Middle frontal gyrus (tissue), 1 donor: ENCODE results near the gene APC2.

Experiments used
- DNase-seq: peaks from one replicate; pipeline ENCODE4 v3.0.0-alpha.2; 2015; ENCODE audit warnings: low spot score; ENCODE audit errors: extremely low spot score

The APC2 gene

DNA sequence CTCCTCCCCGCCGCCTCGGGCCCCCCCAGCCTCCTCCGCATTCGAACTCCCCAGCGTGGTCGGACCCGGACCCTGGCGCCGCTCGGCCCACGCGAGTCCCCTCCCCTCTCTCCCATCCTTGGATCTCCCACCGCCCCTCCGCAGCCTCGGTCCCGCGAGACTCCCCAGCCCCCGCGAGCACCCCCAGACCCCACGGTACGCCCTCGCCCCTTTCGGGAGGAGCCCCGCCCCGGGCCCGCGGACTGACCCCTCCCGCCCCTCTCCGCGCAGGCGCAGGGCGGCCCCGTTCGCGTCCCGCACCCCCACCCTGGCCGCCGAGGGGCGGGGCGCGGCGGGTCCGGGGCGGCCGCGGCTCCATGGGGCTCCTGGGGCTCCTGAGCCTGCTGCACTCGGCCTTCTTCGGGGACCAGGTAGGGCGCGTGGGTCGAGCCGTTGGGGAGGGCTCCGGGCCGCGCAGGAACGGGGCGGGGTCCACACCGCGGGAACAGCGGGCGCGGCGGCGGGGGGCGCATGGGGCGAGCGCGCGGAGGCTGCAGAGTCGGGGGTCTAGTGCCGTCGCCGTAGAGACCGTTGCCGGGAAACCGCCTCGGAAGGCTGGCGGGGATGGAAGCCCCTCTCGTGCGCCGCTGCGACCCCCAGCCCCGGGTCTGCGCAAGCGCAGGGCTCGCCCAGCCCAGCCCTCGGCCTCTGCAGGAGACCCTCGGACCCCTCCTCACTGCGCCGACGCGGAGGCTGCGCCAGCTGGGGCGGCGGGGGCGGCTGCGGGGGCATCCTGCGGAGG is 3.8 kb upstream of the APC2 start:
- no peak for DNase-seq

DNA sequence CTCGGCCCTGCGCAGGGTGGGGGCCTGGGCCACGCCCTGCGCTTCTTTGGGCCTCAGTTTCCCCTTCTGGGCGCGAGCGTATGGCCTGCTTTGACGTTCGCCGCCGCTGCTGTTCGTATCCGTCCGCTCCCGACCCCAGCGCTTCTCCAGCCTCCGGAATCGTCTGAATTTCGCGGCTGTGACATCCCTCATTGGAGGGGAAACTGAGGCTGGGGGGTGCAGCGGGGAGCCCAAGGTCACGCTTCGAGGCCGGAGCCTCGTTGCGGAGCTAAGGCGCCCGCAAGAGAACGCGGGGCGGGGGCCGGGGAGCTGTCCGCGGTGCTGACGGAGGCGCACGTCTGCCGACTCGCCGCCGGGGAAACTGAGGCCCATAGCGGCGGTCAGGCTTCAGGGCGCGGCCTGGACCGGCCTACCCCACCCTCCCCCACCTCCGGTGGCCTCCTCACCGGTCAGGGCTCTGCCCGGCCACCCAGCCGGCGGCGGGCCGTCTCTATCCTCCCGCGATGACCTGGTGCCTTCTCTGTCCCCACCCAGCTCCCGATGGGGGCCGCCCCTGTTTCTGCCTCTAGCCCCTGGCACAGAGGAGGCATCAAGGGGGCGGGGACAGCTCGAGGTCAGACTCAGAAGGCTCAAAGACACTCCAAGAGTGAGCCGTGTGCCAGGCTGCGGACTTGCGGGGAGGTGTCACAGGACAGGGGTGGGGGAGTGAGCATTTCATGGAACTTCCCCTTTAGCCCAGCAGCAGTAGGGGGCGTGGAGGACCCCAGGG is 3.0 kb upstream of the APC2 start:
- no peak for DNase-seq

DNA sequence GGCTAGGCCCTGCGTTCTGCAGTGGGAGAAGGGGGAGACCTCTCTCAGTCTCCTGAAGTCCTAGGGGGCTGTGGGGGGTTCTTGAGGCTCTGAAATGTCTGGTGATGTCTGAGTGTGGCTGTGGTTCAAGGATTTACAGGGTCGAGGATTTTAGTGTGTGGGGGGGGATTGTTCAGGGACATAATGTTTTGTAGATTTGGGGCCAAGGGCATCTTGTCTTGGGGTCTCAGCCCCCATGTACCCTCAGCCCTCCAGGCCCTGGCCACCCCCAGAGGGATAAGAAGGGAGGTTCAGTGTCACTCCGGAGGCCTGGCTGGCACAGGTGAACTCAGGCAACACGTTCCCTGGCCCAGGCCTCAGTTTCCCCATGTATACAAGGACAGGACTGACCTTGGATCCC is 2.4 kb upstream of the APC2 start:
- DNase-seq = no peak

DNA sequence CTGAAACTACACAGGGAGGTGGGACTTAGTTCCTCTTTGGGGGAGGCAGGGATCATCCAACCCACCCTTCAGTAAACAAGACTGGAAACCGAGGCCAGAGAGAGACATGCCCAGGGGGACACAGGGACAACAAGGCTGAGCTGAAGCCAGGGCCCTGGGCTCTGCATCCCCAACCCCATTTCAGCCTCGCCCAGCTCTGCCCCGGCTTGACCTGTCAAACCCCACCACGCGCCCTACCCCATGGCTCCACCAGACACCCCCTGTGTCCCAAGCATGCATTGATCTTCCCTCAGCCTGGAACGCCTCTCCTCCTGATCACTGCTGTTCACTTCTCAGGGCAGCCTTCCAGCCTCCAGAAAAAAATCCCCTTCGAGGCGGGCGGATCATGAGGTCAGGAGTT is 2.0 kb upstream of the APC2 start:
- DNase-seq = no peak

DNA sequence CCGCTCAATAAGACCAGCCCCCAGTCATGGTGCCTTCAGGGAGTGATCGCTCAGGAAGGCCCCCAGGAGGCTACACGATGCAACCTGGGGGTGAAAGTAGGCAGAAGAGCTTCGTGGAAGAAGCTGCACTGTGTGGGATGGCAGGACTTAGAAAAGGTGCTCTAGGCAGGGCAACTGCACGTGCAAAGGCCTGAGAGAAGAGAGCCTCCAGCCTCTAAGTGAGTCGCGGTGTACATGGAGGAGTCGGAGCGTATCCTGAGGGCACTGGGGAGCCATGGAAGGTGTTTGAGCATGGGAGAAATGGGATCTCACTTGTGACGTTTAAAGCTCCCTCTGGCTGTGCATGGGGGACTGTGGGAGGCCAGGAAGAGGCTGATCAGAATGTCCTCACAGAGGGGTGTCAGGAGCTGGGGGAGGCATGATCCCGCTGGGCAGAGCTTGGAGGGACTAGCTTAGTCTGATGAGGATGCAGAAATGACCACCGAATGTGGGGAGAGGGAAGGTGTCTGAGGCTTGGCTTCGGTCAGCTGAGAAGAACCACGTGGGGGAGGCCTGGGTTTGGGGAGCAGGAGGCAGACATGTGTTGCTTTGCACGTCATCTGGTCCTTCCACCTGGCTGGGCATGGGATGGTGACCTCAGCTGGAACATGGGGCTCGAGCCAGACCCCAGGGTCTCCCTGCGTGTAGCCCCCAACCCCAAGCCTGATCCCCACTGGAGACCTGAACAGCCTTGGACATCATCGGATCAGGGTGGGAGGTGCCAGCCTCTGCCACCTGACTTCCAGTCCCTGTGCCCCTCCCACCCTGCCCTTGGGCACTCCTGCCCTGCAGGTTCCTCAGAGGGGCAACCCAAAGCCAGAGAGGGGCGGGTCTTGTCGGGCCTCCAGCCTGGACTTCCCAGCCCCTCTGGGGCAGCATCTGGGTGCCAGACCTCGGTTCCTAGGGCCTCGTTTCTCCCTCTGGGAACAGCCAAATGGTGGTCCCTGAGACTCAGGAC is 1.1 kb downstream of the APC2 start:
- DNase-seq = no peak

DNA sequence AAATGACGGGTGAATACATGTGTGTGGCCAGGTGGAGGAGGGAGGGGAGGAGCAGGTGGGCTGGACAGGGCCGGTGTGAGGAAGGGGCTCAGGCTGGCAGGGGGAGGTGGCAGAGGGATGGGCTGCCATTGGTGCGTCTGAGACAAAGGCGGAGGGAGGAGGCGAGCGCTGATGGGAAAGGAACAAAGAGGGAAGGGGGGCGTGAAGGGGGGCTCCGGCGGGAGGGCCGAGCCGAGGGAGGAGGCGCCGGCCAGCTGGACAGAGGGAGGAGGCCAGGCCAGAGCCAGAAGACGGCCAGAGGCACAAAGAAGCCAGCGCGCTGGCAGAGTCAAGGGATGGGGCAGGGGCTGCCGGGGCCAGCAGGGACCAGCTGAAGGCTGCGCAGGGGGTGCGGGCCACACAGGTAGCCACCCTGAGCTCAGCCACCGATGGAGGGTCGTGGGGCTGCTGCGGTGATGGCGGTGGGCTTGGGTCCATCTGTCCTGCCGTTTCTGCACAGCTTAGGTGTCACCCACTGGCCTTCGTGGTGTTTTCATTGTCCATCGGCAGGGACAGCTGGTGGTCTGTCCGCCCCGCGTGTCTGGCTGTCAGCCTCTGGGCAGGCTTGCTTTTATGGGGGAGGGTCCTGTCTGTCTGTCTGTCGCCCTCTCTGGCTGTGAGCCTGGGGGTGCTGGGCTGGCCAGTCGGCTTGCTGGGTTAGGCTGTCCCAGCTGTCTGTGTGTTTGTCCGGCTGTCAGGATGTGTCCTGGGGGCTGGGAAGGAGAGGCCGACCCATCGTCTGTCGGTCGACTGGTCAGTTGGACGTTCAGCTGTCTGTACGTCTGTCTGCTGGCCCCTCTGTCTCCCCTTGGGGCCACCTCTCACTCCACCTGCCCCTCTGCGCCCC is 2.2 kb downstream of the APC2 start:
- DNase-seq = no peak

DNA sequence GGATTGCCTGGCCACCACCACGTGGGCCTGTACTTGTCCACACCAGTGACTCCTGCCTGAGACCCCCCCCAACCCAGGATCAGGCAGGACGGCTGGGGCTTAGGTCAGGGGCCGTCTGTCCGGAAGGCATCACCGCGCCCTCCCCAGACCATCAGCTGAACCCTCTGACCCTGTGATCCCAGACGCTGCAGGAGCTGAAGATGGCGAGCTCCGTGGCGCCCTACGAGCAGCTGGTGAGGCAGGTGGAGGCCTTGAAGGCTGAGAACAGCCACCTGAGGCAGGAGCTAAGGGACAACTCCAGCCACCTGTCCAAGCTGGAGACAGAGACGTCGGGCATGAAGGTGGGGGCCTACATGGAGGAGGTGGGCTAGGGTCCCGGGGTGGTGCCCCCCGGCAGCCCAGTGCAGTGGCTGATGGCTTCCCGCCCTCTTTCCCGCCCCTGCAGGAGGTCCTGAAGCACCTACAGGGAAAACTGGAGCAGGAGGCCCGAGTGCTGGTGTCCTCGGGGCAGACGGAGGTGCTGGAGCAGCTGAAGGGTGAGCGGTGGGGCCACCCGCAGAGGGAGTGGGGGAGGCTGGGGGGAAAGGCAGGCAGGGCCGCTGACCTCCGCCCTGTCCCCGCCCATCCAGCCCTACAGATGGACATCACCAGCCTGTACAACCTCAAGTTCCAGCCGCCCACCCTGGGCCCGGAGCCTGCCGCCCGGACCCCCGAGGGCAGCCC is 3.0 kb downstream of the APC2 start:
- no peak for DNase-seq

DNA sequence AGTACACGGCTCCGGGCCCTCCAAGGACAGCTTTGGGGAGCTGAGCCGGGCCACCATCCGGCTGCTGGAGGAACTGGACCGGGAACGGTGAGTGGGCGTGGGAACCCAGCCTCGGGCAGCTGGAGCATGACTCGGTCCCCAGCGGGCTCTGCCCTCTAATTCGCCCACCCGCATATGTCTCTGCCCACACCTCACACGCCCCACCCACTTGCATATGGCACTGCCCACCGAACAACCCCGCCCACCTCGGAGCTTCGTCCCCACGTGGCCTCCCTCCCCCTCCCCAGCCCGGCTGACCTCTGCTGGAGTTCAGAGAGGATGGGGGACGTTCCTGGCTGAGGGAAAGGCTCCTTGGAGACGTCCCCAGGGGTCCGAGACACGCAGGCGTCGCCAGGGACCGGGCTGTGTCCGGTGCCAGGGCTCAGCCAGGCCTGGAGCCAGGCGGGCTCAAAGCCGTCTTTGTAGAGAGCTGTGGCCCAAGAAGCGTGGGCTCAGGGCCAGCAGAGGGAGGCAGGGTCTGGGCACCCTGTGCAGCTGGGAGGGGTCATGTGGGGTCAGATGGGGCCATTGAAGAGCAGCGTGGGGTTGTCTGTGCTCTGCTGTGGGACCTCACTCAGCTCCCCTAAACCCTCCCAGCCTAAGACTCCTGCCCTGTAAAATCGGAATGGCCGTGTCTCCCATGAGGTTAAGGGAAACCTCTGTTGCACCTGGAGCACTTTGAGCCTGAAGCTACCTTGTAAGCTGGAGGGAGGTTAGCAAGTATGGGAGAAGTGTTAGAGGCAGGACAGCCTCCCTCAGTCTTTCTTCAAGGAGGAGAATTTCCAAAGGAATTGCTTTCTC is 3.8 kb downstream of the APC2 start:
- DNase-seq = peak; percentile 84

DNA sequence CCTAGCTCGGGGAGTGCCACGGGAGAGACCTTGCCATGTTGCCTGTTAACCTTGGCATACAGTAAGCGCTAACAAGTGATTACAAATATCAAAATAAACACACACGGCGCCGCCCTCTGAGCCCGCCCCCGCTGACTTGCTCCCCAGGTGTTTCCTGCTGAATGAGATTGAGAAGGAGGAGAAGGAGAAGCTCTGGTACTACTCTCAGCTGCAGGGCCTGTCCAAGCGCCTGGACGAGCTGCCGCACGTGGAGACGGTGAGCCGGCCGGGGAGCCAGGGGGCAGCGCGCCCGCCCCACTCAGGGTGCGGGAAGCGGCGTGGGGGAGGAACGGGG is 5.0 kb downstream of the APC2 start:
- DNase-seq = no peak

DNA sequence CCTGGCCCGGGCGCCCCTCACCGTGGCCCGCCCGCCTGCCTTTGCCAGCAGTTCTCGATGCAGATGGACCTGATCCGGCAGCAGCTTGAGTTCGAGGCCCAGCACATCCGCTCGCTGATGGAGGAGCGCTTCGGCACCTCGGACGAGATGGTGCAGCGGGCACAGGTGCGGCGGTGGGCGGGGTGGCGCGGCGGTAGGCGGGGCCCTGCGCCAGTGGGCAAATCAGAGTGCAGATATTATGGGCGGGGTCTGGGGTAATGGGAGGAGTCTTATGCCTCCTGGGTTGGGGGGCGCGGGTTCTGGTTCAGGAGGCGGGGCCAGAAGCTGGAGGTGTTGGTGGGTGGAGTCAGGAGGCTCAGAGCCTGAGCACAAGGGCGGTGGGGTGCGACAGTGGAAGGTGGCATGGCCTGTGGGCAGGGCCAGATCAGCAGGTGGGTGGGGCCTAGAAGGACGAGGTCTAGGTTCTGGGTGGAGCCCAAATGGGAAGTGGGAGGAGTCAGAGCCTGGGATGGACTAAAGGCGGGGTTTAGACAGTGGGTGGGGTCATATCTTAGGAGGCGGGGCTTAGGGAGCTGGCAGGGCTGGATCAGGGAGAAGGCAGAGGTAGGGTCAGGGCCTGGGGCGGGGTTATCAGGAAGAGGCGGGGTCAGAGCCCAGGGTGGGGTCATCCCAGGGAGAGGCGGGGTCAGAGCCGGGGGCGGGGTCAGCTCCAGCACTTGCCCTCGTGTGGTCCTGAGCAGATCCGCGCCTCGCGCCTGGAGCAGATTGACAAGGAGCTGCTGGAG is 5.6 kb downstream of the APC2 start:
- no peak for DNase-seq

DNA sequence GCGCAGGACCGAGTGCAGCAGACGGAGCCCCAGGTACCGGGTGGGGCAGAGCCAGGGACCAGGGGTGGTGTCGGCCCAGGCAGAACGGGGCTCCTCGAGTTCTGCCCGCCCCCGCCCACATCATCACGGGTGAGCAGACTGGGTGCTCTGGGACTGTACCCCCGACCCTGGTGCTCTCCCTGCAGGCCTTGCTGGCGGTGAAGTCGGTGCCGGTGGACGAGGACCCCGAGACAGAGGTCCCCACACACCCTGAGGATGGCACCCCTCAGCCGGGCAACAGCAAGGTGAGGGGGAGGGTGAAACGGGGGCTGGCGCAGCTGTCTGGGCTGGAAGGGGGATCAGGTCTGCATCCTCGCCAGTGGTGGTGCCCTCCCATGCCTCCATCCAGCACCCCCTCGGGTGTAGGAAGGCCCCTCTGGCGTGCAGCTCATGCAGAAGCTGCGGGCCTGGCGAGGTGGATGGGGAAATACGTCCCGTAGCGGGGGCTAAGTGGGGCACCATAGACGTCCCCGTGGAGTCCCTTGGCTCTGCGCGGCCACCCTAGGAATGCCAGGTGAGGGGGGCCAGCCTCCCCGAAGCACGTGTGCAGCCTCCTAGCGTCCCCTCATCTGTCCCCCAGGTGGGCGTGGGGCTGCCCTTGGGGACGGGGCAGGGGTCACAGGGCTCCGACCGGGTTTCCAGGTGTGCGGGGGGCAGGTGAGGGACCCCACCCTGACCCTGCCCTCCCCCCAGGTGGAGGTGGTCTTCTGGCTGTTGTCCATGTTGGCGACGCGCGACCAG is 6.4 kb downstream of the APC2 start:
- no peak for DNase-seq

DNA sequence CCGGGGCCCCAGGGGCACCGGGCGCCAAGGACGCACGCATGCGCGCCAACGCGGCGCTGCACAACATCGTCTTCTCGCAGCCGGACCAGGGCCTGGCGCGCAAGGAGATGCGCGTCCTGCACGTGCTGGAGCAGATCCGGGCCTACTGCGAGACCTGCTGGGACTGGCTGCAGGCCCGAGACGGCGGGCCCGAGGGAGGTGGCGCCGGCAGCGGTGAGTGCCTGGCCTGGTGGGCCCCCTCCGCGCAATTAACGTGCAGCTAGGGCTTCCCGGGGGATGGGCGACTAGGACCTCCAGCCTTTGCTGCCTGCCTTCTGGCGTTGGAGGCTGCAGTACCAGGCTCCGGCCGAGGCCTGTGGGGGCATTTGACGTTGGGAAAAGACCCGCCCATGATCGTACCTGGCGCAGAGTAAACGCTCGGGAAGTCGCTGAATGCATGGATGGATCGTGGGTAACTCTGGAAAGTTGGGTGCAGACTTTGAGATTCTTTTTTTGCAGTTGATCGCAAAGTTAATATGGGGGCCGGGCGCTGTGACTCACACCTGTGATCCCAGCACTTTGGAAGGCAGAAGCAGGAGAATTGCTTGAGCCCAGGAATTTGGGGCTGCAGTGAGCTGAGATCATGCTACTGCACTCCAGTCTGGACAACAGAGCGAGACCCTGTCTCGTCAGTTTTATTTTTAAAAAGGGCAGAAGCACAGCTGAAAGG is 7.3 kb downstream of the APC2 start:
- DNase-seq = no peak

DNA sequence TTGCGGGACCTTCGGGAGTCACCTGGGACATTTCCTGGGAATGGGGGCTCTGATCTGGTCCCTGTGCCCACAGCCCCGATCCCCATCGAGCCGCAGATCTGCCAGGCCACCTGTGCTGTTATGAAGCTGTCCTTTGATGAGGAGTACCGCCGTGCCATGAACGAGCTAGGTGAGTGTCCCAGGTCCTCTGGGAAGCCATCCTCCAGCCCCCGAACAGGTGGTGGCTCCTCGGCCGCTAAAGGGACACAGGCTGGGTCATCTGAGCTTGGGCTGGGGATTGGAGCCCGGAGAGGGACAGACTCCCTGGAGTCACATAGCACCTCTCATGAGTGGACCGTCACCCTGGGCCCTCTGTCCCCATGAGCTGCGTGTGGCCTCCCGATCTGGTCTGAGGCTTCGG is 8.0 kb downstream of the APC2 start:
- DNase-seq = no peak

DNA sequence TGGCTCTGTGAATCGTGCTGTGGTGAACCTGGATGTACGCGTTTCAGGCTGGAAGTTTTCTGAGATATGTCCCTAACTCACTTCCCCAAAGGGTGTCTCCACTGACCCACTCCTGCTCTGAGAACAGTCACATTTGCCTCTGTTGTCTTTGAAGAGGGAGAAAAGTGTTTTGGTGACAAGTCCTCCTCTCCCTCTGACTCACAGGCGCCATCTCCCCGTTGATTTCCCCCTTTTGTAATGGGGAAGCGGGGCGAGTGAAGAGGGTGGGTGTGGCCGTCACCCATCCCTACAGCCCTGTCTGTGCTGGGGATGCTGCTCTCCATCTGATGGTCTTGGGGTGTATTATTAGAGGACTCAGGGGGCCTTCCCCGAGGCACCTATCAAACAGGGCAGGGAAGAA is 9.6 kb downstream of the APC2 start:
- no peak for DNase-seq

DNA sequence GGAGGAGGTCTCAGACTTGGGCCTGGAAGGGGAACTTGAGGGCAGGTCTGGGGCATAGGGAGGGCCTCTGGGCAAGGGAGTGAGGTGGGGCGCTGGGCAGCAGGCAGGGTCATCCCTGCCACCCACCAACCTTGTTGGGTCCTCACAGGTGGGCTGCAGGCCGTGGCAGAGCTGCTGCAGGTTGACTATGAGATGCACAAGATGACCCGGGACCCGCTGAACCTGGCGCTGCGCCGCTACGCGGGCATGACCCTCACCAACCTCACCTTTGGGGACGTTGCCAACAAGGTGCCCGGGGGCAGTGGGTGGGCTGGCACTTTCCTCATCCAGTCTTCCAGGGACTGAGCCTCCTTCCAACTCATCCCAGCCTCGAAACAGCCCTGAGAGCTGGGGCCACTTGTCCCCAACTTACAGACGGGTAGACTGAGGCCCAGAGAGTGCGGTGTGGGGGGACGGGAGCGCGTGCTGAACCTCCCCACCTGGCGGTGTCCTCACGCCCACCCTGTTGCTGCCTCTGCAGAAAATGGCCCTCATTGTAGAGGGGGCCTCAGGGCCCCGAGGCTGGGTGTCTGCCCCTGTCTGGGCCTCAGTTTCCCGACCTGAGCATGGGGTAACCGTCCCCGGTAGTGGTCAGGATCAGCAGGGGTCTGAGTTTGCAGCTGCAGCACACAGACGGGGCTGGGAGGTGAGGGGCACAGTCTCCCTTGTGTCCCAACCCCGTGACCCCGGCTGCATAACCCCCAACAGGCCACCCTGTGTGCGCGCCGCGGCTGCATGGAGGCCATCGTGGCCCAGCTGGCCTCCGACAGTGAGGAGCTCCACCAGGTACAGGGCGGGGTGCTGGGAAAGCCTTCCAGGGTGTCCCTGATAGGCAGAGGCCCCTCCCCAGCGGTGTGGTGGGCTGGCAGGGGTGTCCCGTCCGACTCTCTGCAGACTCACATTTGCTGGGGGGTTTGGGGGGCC is 10.4 kb downstream of the APC2 start:
- no peak for DNase-seq

DNA sequence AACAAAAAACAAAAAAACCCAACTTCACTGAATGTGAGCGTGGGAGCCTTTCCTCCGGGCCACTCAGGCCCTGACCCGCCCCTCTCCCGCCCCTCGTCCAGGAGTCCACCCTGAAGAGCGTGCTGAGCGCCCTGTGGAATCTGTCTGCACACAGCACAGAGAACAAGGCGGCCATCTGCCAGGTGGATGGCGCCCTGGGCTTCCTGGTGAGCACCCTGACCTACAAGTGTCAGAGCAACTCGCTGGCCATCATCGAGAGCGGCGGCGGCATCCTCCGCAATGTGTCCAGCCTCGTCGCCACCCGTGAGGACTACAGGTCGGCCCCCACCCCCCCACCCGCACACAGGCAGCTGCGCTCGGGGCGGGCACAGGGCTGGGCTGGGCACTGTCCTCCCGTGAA is 11.9 kb downstream of the APC2 start:
- no peak for DNase-seq
